ENCODE data around the gene MRC2.

DNA sequence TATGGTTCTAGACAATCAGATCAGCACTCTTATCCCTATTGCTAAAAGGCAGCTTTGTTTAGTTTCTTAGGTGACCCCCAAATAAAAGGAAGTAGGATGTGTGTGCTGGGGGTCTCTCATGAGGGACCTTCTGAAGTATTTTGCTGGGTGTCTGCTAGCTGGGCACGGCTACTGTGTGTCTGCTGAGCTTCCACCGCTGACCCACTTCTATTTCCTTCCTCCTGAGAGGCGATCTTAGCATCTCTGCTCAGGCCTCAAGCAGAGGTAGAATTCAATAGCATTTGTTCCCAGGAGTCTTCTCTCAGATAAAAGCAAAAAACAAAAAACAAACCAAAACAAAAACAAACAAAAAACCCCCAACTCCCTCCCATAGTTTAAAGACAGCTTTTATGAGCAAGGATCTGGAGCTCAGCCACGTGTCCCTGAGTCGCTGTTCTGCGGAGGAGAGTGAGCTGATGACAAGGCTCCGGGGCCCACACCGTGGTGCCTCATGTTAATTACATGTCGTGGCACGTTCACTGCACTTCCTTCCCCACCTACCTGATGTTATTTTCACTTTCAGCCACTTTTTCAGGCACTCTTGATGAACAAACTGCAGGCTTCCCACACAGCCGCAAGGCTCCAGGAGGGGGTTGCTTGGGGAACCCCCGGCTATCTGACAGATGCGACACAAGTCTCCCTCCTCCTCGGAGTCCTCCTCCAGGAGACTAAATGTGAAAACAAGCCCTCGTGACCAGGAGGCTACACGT, 97.1 kb downstream of the MRC2 start:
- TF ChIP-seq POLR2AphosphoS5 (IDR thresholded peaks at IDR 0.05; ENCODE audit: low read depth, low read length), result no peak; the same call in 1 of the 2 replicates
- TF ChIP-seq POLR2A (IDR thresholded peaks at IDR 0.05; ENCODE audit: low read depth, low read length), result no peak
- TF ChIP-seq TAF1 (IDR thresholded peaks at IDR 0.05; ENCODE audit: borderline replicate concordance, low read depth, low read length), result no peak
